AG04450 (cell line): Measurements from ENCODE around the gene MAGI2. TPM values are rescaled to one million over a fixed set of nuclear protein-coding genes. Genes with fewer than 3 reads are reported as not detected.

Experiments used
- CTCF ChIA-PET: fragments of 300-600, 350-600 bp; formaldehyde crosslinking; extraction: SDS; loops from one replicate; lab custom pipeline; 2022; ENCODE audit warnings: antibody characterized with exemption, inconsistent platforms; lab: Charles Lee
- POLR2A ChIA-PET: fragments of 350-600 bp; formaldehyde crosslinking; extraction: SDS; loops from one replicate; lab custom pipeline; 2021; ENCODE audit warnings: antibody characterized with exemption, inconsistent platforms; lab: Yijun Ruan, JAX
- DNase-seq: peaks from one replicate; pipeline ENCODE4 v3.0.0-alpha.2; 2011; ENCODE audit warnings: low read depth, low spot score
- H3K27ac ChIP-seq: one replicate; pipeline ENCODE4 v1.5.1; 2012; ENCODE audit warnings: low read depth, low read length, control low read depth
- H3K27me3 ChIP-seq: one replicate; pipeline ENCODE4 v1.6.0; 2012; ENCODE audit warnings: low read length; ENCODE audit not compliant: control insufficient read depth, insufficient read depth
- H3K4me3 ChIP-seq: 2 replicates; pipeline ENCODE4 v1.5.1; 2011; ENCODE audit warnings: mild to moderate bottlenecking, low read depth, low read length, control low read depth
- H3K9me3 ChIP-seq: 2 replicates; pipeline ENCODE4 v1.5.1; 2012; ENCODE audit warnings: low read length; ENCODE audit not compliant: control insufficient read depth, insufficient read depth
- polyA plus RNA-seq: library from polyadenylated mRNA; depleted of rRNA; stranded (reverse); fragments of >200 nt; gene quantifications from 2 replicates; pipeline ENCODE4 v1.2.3, GENCODE V29; 2011
- TF ChIP-seq, protein P1 (sequence below): IDR thresholded peaks from 2 replicates; pipeline ENCODE4 v1.5.1; 2011; ENCODE audit warnings: low read depth, low read length, control low read depth, inconsistent platforms

The MAGI2 gene
- polyA plus RNA-seq, 1 experiment = 2.3 TPM

DNA sequence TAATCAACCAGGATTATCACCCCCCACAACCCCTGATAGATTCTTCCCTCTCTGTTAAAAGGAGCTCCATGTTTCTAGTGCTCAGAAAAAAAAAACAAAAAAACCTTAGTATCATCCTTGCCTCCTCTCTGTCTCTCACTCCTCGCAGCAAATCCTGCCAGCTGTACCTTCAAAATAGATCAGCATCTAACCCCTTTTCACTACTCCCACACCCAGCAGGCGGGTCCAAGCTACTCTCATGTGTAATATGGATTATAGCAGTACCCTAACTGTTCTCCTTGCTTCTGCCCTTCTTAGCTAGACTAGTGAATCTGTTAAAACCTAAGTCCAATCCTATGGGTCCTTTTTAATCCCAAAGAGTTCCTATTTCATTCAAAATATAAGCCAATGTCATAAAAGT, 667.4 kb downstream of the MAGI2 start:
- CTCF ChIA-PET = interaction anchor here (0.5 kb wide), 1 partner anchor 609 kb away, joined by 3 read pairs; no protein-coding TSS in a partner anchor
- H3K9me3 ChIP-seq = no peaks in the 10 kb centered on the region
- no peak for DNase-seq
- POLR2A ChIA-PET = no interaction called here
- H3K4me3 ChIP-seq = no peak overlapping the region
- H3K27ac ChIP-seq = no peak overlapping the region
- H3K27me3 ChIP-seq = no peaks in the 10 kb centered on the region
- TF ChIP-seq, protein P1, sequence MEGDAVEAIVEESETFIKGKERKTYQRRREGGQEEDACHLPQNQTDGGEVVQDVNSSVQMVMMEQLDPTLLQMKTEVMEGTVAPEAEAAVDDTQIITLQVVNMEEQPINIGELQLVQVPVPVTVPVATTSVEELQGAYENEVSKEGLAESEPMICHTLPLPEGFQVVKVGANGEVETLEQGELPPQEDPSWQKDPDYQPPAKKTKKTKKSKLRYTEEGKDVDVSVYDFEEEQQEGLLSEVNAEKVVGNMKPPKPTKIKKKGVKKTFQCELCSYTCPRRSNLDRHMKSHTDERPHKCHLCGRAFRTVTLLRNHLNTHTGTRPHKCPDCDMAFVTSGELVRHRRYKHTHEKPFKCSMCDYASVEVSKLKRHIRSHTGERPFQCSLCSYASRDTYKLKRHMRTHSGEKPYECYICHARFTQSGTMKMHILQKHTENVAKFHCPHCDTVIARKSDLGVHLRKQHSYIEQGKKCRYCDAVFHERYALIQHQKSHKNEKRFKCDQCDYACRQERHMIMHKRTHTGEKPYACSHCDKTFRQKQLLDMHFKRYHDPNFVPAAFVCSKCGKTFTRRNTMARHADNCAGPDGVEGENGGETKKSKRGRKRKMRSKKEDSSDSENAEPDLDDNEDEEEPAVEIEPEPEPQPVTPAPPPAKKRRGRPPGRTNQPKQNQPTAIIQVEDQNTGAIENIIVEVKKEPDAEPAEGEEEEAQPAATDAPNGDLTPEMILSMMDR = no peak

DNA sequence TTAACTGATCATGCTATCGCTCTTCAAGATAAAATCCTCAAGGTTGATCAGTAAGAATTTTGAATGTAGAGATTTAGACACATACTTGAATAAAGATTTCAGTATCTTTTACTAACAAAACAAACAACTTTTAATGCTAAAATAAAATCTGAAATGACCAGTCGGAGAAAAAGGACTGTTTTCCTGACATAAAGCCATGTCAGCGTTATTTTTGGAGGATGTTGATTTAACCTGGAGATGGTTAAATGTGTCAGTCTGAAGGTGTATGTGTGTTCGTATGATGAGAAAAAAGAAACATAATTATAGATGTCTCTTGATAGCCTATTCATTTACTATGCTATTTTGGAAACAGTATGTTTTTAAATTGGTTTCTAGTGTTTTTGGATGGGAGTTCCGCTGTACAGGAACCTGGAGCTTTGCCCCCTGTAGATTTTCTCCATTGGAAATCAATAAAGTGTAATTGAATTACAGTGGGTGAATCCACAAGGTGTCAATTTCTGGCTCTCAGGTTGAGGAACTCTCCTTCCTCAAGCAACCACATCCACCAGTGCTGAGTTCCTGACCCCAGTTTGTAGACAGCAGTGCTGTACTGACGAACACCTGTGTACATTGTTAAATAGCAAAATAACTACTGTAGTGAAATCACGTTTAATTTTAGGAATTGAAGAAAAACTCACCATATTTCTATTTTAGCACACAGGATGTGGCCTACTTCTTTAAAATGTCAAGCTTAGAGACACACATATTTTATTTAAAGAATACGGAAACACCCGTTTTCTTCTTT, 670.1 kb downstream of the MAGI2 start:
- H3K4me3 ChIP-seq = no peak overlapping the region
- ChIA-PET POLR2A (no interaction called here), CTCF (no interaction called here)
- TF ChIP-seq, protein P1 = no peak
- no peak for DNase-seq
- no peaks in the 10 kb centered on the region for H3K27me3 ChIP-seq
- H3K9me3 ChIP-seq = no peaks in the 10 kb centered on the region
- no peak overlapping the region for H3K27ac ChIP-seq

DNA sequence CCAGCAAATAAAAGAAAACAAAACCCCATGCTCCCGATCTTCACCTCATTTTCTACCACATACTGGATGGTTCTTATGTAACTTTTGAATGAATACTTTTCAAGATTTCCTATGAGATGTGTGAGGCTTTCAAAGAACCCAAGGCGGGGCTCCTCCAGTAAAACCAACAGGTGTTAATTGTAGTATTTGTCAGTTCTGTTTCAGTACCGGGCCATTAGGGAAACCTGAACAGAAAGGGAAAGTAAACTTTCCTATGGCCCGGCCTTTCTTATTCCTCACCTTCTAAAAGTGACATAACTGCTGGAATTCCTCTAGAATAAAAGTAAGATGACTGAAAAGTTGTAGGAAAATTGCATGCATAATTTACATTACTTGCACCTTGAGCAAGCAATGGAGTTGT, 672.9 kb downstream of the MAGI2 start:
- POLR2A ChIA-PET = no interaction called here
- no peaks in the 10 kb centered on the region for H3K27me3 ChIP-seq
- no peak overlapping the region for H3K27ac ChIP-seq
- TF ChIP-seq, protein P1 = no peak
- no peak overlapping the region for H3K4me3 ChIP-seq
- H3K9me3 ChIP-seq = no peaks in the 10 kb centered on the region
- no peak for DNase-seq
- CTCF ChIA-PET = no interaction called here

DNA sequence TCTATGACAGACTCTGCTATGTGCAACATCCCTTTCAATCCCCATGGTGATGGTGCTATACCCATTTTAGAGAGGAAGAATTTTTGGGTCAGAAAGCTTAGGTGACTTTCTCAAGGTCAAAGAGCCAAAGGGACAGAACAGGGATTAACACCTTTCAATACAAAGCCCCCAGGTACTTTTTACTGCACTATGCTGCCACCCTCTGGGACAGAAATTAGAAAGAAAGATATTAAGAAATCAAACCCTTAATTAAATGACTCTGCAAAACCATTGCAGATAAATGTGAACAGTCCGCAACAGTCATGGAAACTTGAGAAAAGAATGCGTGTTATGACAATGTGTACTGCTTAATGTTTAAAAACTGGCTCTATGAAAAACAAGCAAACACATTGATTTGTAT, 673.7 kb downstream of the MAGI2 start:
- ChIA-PET POLR2A (no interaction called here), CTCF (no interaction called here)
- no peak for DNase-seq

DNA sequence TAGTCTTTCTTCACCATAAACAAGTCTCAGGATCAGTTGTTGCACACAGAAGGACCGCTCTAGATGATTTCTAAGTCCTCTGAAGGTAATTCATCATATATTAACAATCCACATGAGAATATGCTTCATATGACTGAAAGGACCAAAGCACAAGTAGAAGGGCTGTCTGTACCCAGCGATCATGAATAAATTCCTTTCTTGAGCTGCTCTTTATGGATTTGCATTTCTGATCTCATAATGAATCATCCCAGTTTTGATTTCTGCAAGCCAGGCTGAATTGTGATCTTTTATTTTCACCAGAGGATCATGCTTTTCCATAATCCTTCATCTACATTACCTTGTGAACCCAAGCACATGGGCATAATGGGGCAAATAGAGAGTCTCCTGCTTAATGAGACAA, 675.6 kb downstream of the MAGI2 start:
- POLR2A ChIA-PET = no interaction called here
- CTCF ChIA-PET = no interaction called here
- TF ChIP-seq, protein P1 = no peak
- no peaks in the 10 kb centered on the region for H3K9me3 ChIP-seq
- no peak for DNase-seq
- no peak overlapping the region for H3K27ac ChIP-seq
- no peaks in the 10 kb centered on the region for H3K27me3 ChIP-seq
- no peak overlapping the region for H3K4me3 ChIP-seq

More for the DNA sequence above, 673.7 kb downstream of the MAGI2 start:
- Histone ChIP-seq H3K4me3 (no peak overlapping the region), H3K27ac (no peak overlapping the region), H3K9me3 (no peaks in the 10 kb centered on the region), H3K27me3 (no peaks in the 10 kb centered on the region)
- TF ChIP-seq, protein P1 = no peak
